Dermis lymphatic vessel endothelial cell (primary cell): ENCODE results near the gene TET2. TPM values are rescaled to one million over a fixed set of nuclear protein-coding genes. Genes with fewer than 3 reads are reported as not detected.

Experiments used
- total RNA-seq: library from RNA; depleted of rRNA; stranded (reverse); fragments of >200 nt; gene quantifications from 2 replicates; pipeline ENCODE4 v1.2.1, GENCODE V29; 2014

The TET2 gene
- total RNA-seq = 6.9 and 9.4 TPM in 2 replicates

DNA sequence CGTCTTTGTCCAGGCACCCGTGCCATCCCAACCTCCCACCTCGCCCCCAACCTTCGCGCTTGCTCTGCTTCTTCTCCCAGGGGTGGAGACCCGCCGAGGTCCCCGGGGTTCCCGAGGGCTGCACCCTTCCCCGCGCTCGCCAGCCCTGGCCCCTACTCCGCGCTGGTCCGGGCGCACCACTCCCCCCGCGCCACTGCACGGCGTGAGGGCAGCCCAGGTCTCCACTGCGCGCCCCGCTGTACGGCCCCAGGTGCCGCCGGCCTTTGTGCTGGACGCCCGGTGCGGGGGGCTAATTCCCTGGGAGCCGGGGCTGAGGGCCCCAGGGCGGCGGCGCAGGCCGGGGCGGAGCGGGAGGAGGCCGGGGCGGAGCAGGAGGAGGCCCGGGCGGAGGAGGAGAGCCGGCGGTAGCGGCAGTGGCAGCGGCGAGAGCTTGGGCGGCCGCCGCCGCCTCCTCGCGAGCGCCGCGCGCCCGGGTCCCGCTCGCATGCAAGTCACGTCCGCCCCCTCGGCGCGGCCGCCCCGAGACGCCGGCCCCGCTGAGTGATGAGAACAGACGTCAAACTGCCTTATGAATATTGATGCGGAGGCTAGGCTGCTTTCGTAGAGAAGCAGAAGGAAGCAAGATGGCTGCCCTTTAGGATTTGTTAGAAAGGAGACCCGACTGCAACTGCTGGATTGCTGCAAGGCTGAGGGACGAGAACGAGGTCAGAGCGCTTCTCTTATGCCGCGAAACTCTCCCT, at the start of gene TET2:
Gene TET2 (plus strand): TSS at position 601 of the 740 bp plus-strand sequence. CDS start 87,067 bp downstream, outside the sequence.

